HepG2 (cell line): ENCODE measurements around the gene USP24. TPM values are rescaled to one million over a fixed set of nuclear protein-coding genes. Genes with fewer than 3 reads are reported as not detected.
A peak's percentile ranks its signal among the peaks of the same experiment; 100 is the strongest.

Source experiments
- BRD4 ChIP-seq: sonication (generic); formaldehyde crosslinking; IDR thresholded peaks from 2 replicates; pipeline ENCODE4 v1.4.0; 2020; ENCODE audit warnings: missing genetic modification reagents
- KLF12 ChIP-seq: sonication (generic); formaldehyde crosslinking; IDR thresholded peaks from 2 replicates; pipeline ENCODE4 v1.4.0; 2020; ENCODE audit warnings: missing genetic modification reagents, borderline replicate concordance
- MED13 ChIP-seq: sonication (generic); formaldehyde crosslinking; IDR thresholded peaks from 2 replicates; pipeline ENCODE4 v1.5.0; 2020; ENCODE audit warnings: missing genetic modification reagents
- NFKB2 ChIP-seq: sonication (generic); formaldehyde crosslinking; IDR thresholded peaks from 2 replicates; pipeline ENCODE4 v1.4.0; 2020; ENCODE audit warnings: missing genetic modification reagents, borderline replicate concordance
- PHF8 ChIP-seq: sonication (generic); formaldehyde crosslinking; IDR thresholded peaks from 2 replicates; pipeline ENCODE4 v1.5.0; 2020; ENCODE audit warnings: missing genetic modification reagents
- SMYD3 ChIP-seq: sonication (generic); formaldehyde crosslinking; IDR thresholded peaks from 2 replicates; pipeline ENCODE4 v1.8.1; 2023; ENCODE audit warnings: mild to moderate bottlenecking, missing genetic modification reagents
- ZBTB7A ChIP-seq: sonication (generic); formaldehyde crosslinking; IDR thresholded peaks from 2 replicates; pipeline ENCODE4 v1.8.0; 2022; ENCODE audit warnings: mild to moderate bottlenecking, missing genetic modification reagents
- ZEB1 ChIP-seq: IDR thresholded peaks from 2 replicates; pipeline ENCODE4 v1.6.1; 2012; ENCODE audit warnings: mild to moderate bottlenecking, low read depth, inconsistent platforms; ENCODE audit not compliant: insufficient replicate concordance
- ZMAT3 ChIP-seq: sonication (generic); formaldehyde crosslinking; conservative IDR thresholded peaks from 2 replicates; pipeline ENCODE4 v1.7.0; 2021; ENCODE audit warnings: missing genetic modification reagents
- ZNF674 ChIP-seq: sonication (generic); formaldehyde crosslinking; IDR thresholded peaks from 2 replicates; pipeline ENCODE4 v1.5.0; 2020; ENCODE audit warnings: low read depth, mild to moderate bottlenecking, missing genetic modification reagents
- ZNF709 ChIP-seq: sonication (generic); formaldehyde crosslinking; IDR thresholded peaks from 2 replicates; pipeline ENCODE4 v1.5.0; 2020; ENCODE audit warnings: mild to moderate bottlenecking, missing genetic modification reagents
- ZNF788 ChIP-seq: sonication (generic); formaldehyde crosslinking; IDR thresholded peaks from 2 replicates; pipeline ENCODE4 v1.5.0; 2020; ENCODE audit warnings: mild to moderate bottlenecking, missing genetic modification reagents, borderline replicate concordance
- ZNF841 ChIP-seq: sonication (generic); formaldehyde crosslinking; IDR thresholded peaks from 2 replicates; pipeline ENCODE4 v1.8.1; 2023; ENCODE audit warnings: missing genetic modification reagents, borderline replicate concordance
- ZNF879 ChIP-seq: sonication (generic); formaldehyde crosslinking; IDR thresholded peaks from 2 replicates; pipeline ENCODE4 v1.8.1; 2023; ENCODE audit warnings: missing genetic modification reagents
- ZSCAN20 ChIP-seq: sonication (generic); formaldehyde crosslinking; IDR thresholded peaks from 2 replicates; pipeline ENCODE4 v1.4.0; 2020; ENCODE audit warnings: missing genetic modification reagents, mild to moderate bottlenecking, borderline replicate concordance
- polyA plus RNA-seq, 8 experiments: library from polyadenylated mRNA; depleted of rRNA in 3 of 8; stranded (reverse) in 7 of 8; unstranded in 1 of 8; fragments of >200 nt; fragmentation: Illumina TruSeq in 4 of 8; extraction: Trizol in 4 of 8; gene quantifications; 2 replicates each; pipeline versions ENCODE4 v1.2.1 to v1.2.3, GENCODE V29; 2011 to 2016; ENCODE audit warnings: low read depth in 4 of 8, missing spikeins in 1 of 8, mixed read lengths in 1 of 8; ENCODE audit not compliant: insufficient read depth in 1 of 8
- total RNA-seq, 5 experiments: library from RNA; depleted of rRNA; stranded (reverse); fragments of >200 nt; fragmentation: Illumina TruSeq; extraction: Trizol; gene quantifications; 2 replicates each; pipeline ENCODE4 v1.2.3, GENCODE V29; 2016; ENCODE audit warnings: low read depth in 1 of 5
- TF ChIP-seq, protein P1 (sequence below): sonication (generic); formaldehyde crosslinking; IDR thresholded peaks from 2 replicates; pipeline ENCODE4 v1.9.0; 2021; ENCODE audit warnings: mild to moderate bottlenecking, missing genetic modification reagents
- TF ChIP-seq, protein P2 (sequence below): sonication (generic); formaldehyde crosslinking; IDR thresholded peaks from 2 replicates; pipeline ENCODE4 v1.8.1; 2023; ENCODE audit warnings: mild to moderate bottlenecking, missing genetic modification reagents
- TF ChIP-seq, protein P3 (sequence below): sonication (generic); formaldehyde crosslinking; IDR thresholded peaks from 2 replicates; pipeline ENCODE4 v1.4.0; 2020; ENCODE audit warnings: missing genetic modification reagents, low read depth, mild to moderate bottlenecking, borderline replicate concordance

The USP24 gene
- total and polyA plus RNA-seq, 2 of the 13 experiments (the other 11 are each of a cell fraction or from before 2014, with no cell fraction given) = 18.8 to 47.6 TPM

DNA sequence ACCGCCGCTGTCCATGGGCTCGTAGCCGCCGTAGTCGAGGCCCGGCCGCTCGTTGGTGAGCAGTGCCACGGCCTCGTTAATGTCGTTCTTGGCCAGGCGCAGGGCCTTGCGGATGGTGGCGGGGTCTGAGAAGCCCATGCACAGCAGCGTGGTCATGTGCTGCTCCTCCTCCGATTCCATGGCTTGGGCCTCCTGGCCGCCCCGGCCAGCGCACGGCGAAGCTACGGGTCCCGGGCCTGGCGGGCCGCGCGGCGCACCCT lies 300 bp downstream of the USP24 start (continued):
- TF ChIP-seq, protein P1, sequence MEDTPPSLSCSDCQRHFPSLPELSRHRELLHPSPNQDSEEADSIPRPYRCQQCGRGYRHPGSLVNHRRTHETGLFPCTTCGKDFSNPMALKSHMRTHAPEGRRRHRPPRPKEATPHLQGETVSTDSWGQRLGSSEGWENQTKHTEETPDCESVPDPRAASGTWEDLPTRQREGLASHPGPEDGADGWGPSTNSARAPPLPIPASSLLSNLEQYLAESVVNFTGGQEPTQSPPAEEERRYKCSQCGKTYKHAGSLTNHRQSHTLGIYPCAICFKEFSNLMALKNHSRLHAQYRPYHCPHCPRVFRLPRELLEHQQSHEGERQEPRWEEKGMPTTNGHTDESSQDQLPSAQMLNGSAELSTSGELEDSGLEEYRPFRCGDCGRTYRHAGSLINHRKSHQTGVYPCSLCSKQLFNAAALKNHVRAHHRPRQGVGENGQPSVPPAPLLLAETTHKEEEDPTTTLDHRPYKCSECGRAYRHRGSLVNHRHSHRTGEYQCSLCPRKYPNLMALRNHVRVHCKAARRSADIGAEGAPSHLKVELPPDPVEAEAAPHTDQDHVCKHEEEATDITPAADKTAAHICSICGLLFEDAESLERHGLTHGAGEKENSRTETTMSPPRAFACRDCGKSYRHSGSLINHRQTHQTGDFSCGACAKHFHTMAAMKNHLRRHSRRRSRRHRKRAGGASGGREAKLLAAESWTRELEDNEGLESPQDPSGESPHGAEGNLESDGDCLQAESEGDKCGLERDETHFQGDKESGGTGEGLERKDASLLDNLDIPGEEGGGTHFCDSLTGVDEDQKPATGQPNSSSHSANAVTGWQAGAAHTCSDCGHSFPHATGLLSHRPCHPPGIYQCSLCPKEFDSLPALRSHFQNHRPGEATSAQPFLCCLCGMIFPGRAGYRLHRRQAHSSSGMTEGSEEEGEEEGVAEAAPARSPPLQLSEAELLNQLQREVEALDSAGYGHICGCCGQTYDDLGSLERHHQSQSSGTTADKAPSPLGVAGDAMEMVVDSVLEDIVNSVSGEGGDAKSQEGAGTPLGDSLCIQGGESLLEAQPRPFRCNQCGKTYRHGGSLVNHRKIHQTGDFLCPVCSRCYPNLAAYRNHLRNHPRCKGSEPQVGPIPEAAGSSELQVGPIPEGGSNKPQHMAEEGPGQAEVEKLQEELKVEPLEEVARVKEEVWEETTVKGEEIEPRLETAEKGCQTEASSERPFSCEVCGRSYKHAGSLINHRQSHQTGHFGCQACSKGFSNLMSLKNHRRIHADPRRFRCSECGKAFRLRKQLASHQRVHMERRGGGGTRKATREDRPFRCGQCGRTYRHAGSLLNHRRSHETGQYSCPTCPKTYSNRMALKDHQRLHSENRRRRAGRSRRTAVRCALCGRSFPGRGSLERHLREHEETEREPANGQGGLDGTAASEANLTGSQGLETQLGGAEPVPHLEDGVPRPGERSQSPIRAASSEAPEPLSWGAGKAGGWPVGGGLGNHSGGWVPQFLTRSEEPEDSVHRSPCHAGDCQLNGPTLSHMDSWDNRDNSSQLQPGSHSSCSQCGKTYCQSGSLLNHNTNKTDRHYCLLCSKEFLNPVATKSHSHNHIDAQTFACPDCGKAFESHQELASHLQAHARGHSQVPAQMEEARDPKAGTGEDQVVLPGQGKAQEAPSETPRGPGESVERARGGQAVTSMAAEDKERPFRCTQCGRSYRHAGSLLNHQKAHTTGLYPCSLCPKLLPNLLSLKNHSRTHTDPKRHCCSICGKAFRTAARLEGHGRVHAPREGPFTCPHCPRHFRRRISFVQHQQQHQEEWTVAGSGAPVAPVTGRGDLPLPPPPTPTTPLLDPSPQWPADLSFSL (CRISPR knock-in tag) = 0 out of 2 replicates have a peak, but pooled peaks have one; percentile 15
- 0 out of 2 replicates have a peak, but pooled peaks have one; percentile 16 for TF ChIP-seq ZMAT3
- peak; percentile 12; the same call in 1 of the 2 replicates for TF ChIP-seq BRD4
- no peak for TF ChIP-seq ZEB1
- no peak for TF ChIP-seq ZNF788 (CRISPR knock-in tag)
- peak; percentile 7; the same call in 1 of the 2 replicates for TF ChIP-seq ZBTB7A
- TF ChIP-seq ZNF709 = peak; percentile 27; the same call in 1 of the 2 replicates
- no peak for TF ChIP-seq SMYD3
- TF ChIP-seq, protein P2, sequence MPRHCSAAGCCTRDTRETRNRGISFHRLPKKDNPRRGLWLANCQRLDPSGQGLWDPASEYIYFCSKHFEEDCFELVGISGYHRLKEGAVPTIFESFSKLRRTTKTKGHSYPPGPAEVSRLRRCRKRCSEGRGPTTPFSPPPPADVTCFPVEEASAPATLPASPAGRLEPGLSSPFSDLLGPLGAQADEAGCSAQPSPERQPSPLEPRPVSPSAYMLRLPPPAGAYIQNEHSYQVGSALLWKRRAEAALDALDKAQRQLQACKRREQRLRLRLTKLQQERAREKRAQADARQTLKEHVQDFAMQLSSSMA = no peak; the same call in 1 of the 2 replicates
- no peak for TF ChIP-seq MED13 (CRISPR knock-in tag)
- TF ChIP-seq ZNF879 (CRISPR knock-in tag) = 0 out of 2 replicates have a peak, but pooled peaks have one; percentile 78
- TF ChIP-seq KLF12 (CRISPR knock-in tag) = 0 out of 2 replicates have a peak, but pooled peaks have one; percentile 19
- TF ChIP-seq, protein P3, sequence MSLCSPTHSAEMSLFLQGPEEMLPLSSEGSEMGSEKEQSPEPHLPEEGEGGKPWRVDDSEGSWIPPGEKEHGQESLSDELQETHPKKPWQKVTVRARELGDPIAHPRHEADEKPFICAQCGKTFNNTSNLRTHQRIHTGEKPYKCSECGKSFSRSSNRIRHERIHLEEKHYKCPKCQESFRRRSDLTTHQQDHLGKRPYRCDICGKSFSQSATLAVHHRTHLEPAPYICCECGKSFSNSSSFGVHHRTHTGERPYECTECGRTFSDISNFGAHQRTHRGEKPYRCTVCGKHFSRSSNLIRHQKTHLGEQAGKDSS (CRISPR knock-in tag) = no peak
- peak; percentile 83 for TF ChIP-seq ZNF674 (CRISPR knock-in tag)
- TF ChIP-seq NFKB2 = 0 out of 2 replicates have a peak, but pooled peaks have one; percentile 14
- 0 out of 2 replicates have a peak, but pooled peaks have one; percentile 31 for TF ChIP-seq ZSCAN20 (CRISPR knock-in tag)
- TF ChIP-seq ZNF841 = 0 out of 2 replicates have a peak, but pooled peaks have one; percentile 55
- peak; percentile 81; the same call in 1 of the 2 replicates for TF ChIP-seq PHF8 (CRISPR knock-in tag)
- TF ChIP-seq, all 625 proteins: peak for 33
